Fibroblast of the aortic adventitia (primary cell): ENCODE data around the gene P3H2. TPM values are rescaled to one million over a fixed set of nuclear protein-coding genes. Genes with fewer than 3 reads are reported as not detected.

Experiments used
- DNase-seq: peaks from one replicate; pipeline ENCODE4 v3.0.0-alpha.2; 2010; ENCODE audit warnings: low read depth
- H3K4me3 ChIP-seq: 2 replicates; pipeline ENCODE4 v1.5.1; 2011; ENCODE audit warnings: low read depth, mild to moderate bottlenecking, control low read depth, low read length, moderate library complexity
- total RNA-seq: library from RNA; depleted of rRNA; stranded (reverse); fragments of >200 nt; gene quantifications from 2 replicates; pipeline ENCODE4 v1.2.3, GENCODE V29; 2012; ENCODE audit warnings: low replicate concordance
- TF ChIP-seq, protein P1 (sequence below): IDR thresholded peaks from 2 replicates; pipeline ENCODE4 v1.5.1; 2011; ENCODE audit warnings: mild to moderate bottlenecking, low read length, control low read depth, inconsistent platforms; ENCODE audit not compliant: insufficient read depth

P3H2 gene
- total RNA-seq, 1 donor: 4.0 TPM

DNA sequence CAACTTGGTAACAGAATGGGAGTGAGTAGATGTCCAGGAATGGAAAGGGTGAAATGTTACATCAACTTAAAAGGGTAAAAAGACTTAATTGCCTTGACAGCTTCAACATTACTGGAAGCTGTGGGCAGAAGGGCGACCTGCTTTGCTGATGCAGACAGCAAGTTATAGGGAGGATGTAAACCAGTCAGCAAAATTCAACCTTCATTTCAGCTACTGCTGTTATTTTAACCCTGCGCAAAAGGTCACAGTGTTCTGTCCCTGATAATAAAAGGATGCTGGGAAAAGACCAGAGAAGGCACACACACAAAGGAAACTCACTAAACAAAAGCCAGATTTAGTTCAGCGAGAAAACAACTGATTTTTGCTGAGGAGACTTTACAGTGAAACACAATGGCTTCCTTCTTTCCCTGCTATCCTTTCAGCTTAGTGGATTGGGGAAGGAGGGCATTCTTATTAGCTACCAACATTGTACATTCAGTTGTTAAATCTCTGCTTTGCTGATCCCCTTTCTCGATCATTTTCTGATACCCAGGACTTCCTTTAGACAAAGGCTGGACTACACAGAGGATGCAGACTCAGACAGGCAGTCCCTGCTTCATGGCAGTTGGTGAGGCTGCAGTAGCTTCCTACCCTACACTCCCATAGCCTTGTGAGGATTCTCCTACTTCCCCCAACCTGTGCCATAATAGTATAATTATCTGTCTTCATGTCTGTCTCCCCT is 62.0 kb downstream of the P3H2 start:
- H3K4me3 ChIP-seq: no peak overlapping the region
- no peak for DNase-seq
- TF ChIP-seq, protein P1, sequence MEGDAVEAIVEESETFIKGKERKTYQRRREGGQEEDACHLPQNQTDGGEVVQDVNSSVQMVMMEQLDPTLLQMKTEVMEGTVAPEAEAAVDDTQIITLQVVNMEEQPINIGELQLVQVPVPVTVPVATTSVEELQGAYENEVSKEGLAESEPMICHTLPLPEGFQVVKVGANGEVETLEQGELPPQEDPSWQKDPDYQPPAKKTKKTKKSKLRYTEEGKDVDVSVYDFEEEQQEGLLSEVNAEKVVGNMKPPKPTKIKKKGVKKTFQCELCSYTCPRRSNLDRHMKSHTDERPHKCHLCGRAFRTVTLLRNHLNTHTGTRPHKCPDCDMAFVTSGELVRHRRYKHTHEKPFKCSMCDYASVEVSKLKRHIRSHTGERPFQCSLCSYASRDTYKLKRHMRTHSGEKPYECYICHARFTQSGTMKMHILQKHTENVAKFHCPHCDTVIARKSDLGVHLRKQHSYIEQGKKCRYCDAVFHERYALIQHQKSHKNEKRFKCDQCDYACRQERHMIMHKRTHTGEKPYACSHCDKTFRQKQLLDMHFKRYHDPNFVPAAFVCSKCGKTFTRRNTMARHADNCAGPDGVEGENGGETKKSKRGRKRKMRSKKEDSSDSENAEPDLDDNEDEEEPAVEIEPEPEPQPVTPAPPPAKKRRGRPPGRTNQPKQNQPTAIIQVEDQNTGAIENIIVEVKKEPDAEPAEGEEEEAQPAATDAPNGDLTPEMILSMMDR: no peak

DNA sequence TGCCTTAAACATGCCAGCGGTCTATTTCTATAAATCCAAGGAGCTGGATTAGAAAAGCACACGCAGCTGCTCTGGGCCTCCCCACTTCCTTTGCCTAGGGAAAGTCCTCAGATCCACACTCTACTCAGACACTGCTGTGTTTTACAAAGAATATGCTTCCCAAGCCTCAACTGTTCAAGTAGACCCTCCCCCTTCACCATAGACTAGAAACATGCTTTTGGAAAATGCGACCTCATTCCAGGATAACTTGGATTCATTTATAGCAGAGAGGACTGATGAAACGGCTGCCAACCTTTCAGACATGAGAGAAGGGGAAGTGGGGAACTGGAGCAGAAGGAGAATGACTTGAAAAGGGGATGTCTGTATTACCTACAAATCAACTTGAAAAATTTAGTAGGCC is 64.0 kb downstream of the P3H2 start:
- no peak for DNase-seq
- no peak overlapping the region for H3K4me3 ChIP-seq
- TF ChIP-seq, protein P1: no peak

DNA sequence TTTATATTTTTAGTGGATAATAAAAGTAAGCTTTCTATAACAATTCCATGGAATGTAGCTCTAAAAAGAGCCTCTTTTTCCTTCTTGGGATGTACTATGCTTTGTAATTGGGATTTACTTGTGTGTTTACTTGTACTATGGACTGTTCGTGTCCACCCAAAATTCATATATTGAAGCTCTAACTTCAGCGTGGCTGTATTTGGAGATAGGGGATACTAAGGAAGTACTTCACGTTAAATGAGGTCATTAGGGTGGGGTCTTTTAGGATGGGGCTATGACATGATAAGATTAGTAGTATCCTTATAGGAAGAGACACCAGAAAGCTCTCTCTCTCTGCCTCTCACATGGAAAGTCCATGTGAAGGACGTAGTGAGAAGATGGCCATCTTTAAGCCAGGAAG is 64.9 kb downstream of the P3H2 start:
- H3K4me3 ChIP-seq: no peak overlapping the region
- TF ChIP-seq, protein P1: no peak
- DNase-seq: no peak

DNA sequence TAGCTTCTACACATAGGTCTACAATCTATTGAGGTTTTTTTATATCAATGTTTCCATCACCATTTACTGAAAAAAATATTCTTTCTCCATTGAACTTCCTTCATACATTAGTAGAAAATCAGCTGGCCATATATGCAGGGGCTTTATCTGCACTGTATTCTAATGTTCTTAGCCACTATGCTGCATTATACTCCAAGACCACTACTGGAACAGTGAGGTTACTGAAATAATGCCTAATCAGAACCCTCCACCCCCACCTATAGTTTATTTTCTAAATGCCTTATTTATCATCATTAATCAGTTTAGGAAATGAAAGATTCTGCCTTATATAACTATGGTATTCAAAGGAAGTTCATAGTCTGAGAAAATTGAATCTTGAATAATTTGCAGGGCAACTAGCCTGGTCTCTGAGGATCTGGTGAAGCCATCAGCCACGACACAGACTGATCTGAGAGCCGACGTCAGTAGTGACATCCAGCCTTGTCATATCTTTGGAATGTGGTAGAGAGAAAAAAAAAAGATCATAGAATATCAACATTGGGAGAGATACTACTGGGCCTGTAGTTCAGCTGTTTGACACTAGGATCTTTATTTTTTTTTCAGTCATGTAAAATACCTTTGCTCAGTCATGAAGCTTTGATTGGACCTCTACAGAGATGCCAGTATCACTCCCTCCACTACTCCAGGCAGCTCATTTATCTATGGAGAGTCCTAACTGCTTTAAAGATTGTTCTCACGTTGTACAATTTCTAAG is 66.6 kb downstream of the P3H2 start:
- TF ChIP-seq, protein P1: peak; percentile 37
- DNase-seq: peak; percentile 73
- H3K4me3 ChIP-seq: no peak overlapping the region

DNA sequence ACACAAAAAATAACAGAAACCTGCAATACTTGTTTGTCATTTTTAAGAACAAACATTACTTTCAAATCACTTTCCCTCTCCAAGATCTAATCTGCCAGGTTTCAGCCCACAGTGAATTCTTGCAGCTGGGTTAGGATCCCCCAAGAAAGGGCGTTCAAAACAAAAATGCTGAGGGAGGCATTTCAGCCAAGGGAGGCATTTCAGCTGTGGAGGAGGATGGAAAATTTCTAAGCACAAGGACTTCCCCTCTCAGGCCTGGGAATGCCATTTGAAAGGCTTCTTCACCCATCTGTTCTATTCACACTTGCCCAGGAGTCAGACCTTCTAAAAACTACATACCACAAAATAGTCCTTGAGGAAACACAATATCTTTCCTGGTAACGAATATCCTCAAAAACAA is 69.1 kb downstream of the P3H2 start:
- no peak for DNase-seq
- TF ChIP-seq, protein P1: no peak
- no peak overlapping the region for H3K4me3 ChIP-seq

DNA sequence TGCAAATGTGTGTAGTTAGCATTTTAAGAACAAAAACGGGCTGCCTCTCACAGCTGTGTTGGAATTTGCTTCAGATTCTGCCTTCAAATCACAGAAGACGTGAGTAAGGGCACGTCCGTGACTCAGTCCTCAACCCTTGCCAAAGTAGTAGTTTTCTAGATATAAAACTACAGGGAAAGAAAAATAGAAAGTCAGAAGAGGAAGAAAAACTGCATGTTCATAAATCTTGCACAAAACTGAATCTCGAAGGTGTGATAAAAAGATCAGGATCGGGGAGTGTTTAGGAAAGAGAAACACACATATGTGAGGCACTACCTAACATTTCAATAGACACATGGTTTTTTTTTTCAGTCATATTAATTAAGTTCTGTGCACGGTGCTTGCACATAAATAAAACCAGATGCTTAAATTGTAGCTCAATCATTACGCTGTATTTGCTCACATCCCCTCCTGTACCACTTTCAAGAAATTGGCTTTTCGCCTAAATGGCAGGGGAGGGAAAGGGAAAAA is 71.7 kb downstream of the P3H2 start:
- peak overlapping the region; percentile 47 for H3K4me3 ChIP-seq
- TF ChIP-seq, protein P1: no peak
- DNase-seq: peak; percentile 82
